Thoracic aorta (tissue), 2 donors: Measurements from ENCODE around the gene PHACTR1. TPM values are rescaled to one million over a fixed set of nuclear protein-coding genes. Genes with fewer than 3 reads are reported as not detected.

Source experiments
- ATAC-seq: fragments of 150-250 bp; one replicate; pipeline ENCODE4 v1.8.0; 2017; ENCODE audit warnings: low read depth; ENCODE audit not compliant: insufficient number of reproducible peaks, low FRiP score
- DNase-seq: peaks from one replicate; pipeline ENCODE4 v3.0.0-alpha.2; 2020; ENCODE audit warnings: low spot score
- H3K27ac ChIP-seq, 2 donors: fragments of 200-600 bp; sonication (generic); 1 replicate in 1 of 2; 2 replicates in 1 of 2; pipeline ENCODE4 v1.5.1; 2016; ENCODE audit warnings: mild to moderate bottlenecking in 2 of 2, moderate library complexity in 2 of 2
- H3K27me3 ChIP-seq: fragments of 200-600 bp; sonication (generic); replicated peaks from 2 replicates; pipeline ENCODE4 v1.6.0; 2016; ENCODE audit warnings: mild to moderate bottlenecking; ENCODE audit not compliant: insufficient read depth
- H3K36me3 ChIP-seq: fragments of 200-600 bp; sonication (generic); one replicate; pipeline ENCODE4 v1.5.1; 2016
- H3K4me1 ChIP-seq, 2 donors: fragments of 200-600 bp; sonication (generic); 1 replicate in 1 of 2; 2 replicates in 1 of 2; pipeline versions ENCODE4 v1.5.1 to v1.6.0; 2016; ENCODE audit warnings: low read depth in 2 of 2, mild to moderate bottlenecking in 1 of 2; ENCODE audit not compliant: control insufficient read depth in 1 of 2
- H3K4me3 ChIP-seq: fragments of 200-600 bp; sonication (generic); 2 replicates; pipeline ENCODE4 v1.5.1; 2016; ENCODE audit warnings: mild to moderate bottlenecking
- H3K9me3 ChIP-seq: fragments of 200-600 bp; sonication (generic); 2 replicates; pipeline ENCODE4 v1.5.1; 2016
- total RNA-seq, 2 donors: library from RNA; depleted of rRNA; stranded (reverse); fragments of >200 nt; gene quantifications; one replicate each; pipeline versions ENCODE4 v1.1.0 to v1.2.3, GENCODE V29; 2016
- TF ChIP-seq, protein P1 (sequence below): fragments of 200-600 bp; sonication (generic); IDR thresholded peaks from one replicate; pipeline ENCODE4 v1.5.1; 2019; ENCODE audit warnings: antibody characterized with exemption

Gene PHACTR1
- total RNA-seq, 2 donors from 2014 or later = 42.9 to 69.1 TPM

DNA sequence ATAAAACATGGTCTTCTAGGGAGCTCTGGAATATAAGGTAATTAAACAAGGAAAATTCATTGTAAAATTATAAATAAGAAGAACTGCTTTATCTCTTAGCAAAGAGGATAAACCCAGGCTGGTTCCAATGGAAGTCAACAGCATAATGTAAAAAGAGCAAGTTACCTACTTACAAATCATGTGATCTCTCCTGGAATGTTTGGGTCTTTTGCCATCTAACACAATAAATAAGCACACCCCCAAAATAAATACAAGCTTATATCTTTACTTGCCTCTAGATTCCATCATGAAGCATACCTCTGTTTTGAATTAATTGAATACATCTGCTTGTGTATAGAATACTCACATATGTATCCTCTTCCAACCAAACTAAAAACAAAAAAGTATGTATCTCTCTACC is 2.5 kb upstream of the PHACTR1 start:
- Histone ChIP-seq H3K9me3 (no peaks in the 10 kb centered on the region), H3K4me1 (no peaks in the 10 kb centered on the region), H3K27ac (no peak overlapping the region), H3K4me3 (no peak overlapping the region), H3K27me3 (no peaks in the 10 kb centered on the region), H3K36me3 (no peaks in the 10 kb centered on the region)
- ATAC-seq (no peak), DNase-seq (no peak)
- TF ChIP-seq, protein P1, sequence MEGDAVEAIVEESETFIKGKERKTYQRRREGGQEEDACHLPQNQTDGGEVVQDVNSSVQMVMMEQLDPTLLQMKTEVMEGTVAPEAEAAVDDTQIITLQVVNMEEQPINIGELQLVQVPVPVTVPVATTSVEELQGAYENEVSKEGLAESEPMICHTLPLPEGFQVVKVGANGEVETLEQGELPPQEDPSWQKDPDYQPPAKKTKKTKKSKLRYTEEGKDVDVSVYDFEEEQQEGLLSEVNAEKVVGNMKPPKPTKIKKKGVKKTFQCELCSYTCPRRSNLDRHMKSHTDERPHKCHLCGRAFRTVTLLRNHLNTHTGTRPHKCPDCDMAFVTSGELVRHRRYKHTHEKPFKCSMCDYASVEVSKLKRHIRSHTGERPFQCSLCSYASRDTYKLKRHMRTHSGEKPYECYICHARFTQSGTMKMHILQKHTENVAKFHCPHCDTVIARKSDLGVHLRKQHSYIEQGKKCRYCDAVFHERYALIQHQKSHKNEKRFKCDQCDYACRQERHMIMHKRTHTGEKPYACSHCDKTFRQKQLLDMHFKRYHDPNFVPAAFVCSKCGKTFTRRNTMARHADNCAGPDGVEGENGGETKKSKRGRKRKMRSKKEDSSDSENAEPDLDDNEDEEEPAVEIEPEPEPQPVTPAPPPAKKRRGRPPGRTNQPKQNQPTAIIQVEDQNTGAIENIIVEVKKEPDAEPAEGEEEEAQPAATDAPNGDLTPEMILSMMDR = no peak

DNA sequence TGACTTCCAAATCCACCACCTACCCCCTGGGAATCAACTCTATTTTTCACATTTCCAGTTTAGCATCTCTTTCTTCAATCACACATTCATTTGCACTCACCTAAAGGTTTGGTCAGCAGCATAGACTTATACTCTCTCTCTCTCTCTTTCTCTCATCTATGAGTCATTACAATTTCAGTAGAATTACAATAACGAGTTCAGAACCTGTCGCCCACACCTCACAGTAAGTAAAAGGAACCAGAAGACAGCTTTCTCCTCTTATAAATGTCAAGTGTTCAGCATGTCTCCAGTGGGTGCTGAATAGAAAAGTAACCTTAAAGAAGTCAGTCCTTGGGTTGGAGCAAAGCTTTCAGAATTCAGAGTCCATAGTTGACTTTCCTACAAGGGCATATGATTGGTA is 1.1 kb upstream of the PHACTR1 start:
- Histone ChIP-seq H3K4me1 (no peaks in the 10 kb centered on the region), H3K9me3 (no peaks in the 10 kb centered on the region), H3K27me3 (no peaks in the 10 kb centered on the region), H3K36me3 (no peaks in the 10 kb centered on the region), H3K27ac (no peak overlapping the region), H3K4me3 (no peak overlapping the region)
- no peak for DNase-seq
- TF ChIP-seq, protein P1 = no peak
- ATAC-seq = no peak

DNA sequence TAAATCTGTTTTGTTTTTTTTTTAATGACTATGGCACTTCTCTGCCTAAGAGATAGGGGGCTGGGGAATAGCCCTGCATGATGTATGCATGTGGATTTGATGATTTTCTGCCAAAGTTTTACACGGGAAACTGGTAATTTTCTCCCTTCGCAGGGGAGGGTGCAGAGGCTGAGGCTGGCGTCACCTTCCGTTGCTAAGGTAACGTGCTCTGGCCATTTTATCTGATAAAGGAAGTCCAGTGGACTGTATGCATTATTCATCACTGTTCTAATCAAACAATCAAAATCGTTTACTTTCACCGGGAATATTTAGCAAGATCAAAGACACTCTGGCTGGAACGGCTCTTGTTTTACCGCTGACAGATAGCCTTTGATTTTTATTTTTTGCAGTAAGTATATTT is 789 bp downstream of the PHACTR1 start:
- DNase-seq = no peak
- Histone ChIP-seq H3K9me3 (no peaks in the 10 kb centered on the region), H3K27me3 (no peaks in the 10 kb centered on the region), H3K4me3 (no peak overlapping the region), H3K4me1 (no peaks in the 10 kb centered on the region), H3K27ac (no peak overlapping the region), H3K36me3 (no peaks in the 10 kb centered on the region)
- ATAC-seq = no peak
- TF ChIP-seq, protein P1 = no peak

DNA sequence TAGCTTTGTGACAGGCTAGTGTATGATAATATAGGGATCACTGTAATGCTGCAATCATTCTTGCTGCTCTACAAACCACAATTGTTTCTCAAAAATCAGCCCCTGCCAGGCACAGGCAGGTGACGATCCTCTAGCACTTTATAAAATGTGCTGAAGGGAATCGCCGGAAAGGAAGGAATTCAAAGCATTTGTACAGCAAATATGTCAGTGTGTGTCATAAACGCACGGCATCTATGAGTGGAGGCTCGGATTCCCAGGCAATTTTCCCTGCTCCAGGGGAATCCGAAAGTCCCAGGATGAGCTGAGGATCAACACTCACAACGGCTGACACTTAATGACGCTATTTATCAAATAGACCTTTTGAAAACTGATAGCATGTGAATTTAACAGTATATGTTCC is 1.4 kb downstream of the PHACTR1 start:
- H3K27me3 ChIP-seq = no peaks in the 10 kb centered on the region

DNA sequence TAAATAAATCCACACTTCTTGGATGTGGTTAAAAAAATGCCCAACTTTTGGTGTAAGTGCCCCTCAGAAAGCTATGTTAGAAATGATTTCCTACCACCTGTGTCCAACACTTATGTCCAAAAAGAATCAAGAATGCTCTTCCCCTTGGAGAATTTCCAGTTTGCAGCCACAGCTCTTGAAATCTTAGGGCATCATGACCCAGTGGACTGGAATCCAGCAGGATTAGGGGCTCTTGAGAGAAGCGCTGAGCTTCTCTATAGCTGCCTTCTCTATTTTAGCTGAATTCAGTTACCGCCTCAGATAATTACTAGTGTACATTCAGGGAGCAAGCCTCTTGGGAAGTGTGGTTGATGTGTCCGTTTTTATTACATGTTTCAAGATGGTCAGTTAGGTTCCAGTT is 2.5 kb downstream of the PHACTR1 start:
- H3K36me3 ChIP-seq = no peaks in the 10 kb centered on the region
- TF ChIP-seq, protein P1 = no peak
- H3K9me3 ChIP-seq = no peaks in the 10 kb centered on the region
- no peaks in the 10 kb centered on the region for H3K27me3 ChIP-seq
- H3K27ac ChIP-seq = no peak overlapping the region
- ATAC-seq = no peak
- no peak for DNase-seq
- no peaks in the 10 kb centered on the region for H3K4me1 ChIP-seq
- H3K4me3 ChIP-seq = no peak overlapping the region

More for the DNA sequence above, 1.4 kb downstream of the PHACTR1 start:
- Histone ChIP-seq H3K4me3 (no peak overlapping the region), H3K36me3 (no peaks in the 10 kb centered on the region), H3K27ac (no peak overlapping the region), H3K9me3 (no peaks in the 10 kb centered on the region), H3K4me1 (no peaks in the 10 kb centered on the region)
- TF ChIP-seq, protein P1 = no peak
- ATAC-seq (no peak), DNase-seq (no peak)
